Ovary (tissue), 3 donors: ENCODE measurements around the gene SHROOM4.

Experiments
- EP300 ChIP-seq: sonication (generic); formaldehyde crosslinking; IDR thresholded peaks from one replicate; pipeline ENCODE4 v1.6.1; 2017; ENCODE audit warnings: antibody characterized with exemption
- POLR2A ChIP-seq: fragments of 450-650 bp; IDR thresholded peaks from one replicate; pipeline ENCODE4 v1.6.1; 2017; ENCODE audit warnings: antibody characterized with exemption, mild to moderate bottlenecking, moderate library complexity
- TF ChIP-seq, protein P1 (sequence below), 3 donors: fragments of 450-650 bp in 2 of 3; fragments of 200-600 bp in 1 of 3; IDR thresholded peaks; one replicate each; pipeline versions ENCODE4 v1.5.1 to v1.8.0; 2016 to 2022; ENCODE audit warnings: antibody characterized with exemption in 3 of 3, mild to moderate bottlenecking in 1 of 3
- donor health status: DM: no; HTN: no; CAD: no.

DNA sequence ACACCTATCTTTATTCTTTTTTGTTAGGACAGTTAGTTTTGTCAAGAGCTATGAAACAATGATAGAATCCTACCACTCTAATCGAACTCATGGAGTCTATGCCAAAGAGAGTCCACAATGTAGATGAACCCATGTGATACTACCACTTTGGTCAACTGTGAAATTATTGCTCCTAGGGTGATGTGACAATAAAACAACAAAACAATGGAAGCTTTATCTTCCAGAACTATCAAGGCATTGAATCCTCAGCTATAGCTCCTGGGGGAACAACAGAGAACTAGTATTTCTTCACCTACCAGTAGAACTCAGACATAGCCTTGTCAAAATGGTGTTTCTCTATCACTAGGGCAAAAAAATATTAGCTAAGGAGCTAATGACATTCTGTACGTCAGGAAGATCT is 62.9 kb downstream of the SHROOM4 start:
- TF ChIP-seq, protein P1, sequence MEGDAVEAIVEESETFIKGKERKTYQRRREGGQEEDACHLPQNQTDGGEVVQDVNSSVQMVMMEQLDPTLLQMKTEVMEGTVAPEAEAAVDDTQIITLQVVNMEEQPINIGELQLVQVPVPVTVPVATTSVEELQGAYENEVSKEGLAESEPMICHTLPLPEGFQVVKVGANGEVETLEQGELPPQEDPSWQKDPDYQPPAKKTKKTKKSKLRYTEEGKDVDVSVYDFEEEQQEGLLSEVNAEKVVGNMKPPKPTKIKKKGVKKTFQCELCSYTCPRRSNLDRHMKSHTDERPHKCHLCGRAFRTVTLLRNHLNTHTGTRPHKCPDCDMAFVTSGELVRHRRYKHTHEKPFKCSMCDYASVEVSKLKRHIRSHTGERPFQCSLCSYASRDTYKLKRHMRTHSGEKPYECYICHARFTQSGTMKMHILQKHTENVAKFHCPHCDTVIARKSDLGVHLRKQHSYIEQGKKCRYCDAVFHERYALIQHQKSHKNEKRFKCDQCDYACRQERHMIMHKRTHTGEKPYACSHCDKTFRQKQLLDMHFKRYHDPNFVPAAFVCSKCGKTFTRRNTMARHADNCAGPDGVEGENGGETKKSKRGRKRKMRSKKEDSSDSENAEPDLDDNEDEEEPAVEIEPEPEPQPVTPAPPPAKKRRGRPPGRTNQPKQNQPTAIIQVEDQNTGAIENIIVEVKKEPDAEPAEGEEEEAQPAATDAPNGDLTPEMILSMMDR (IDR thresholded peaks at IDR 0.05): no peak
- TF ChIP-seq POLR2A: no peak
- no peak for TF ChIP-seq EP300
